ENCODE measurements around the gene REP15.

Gene REP15

DNA sequence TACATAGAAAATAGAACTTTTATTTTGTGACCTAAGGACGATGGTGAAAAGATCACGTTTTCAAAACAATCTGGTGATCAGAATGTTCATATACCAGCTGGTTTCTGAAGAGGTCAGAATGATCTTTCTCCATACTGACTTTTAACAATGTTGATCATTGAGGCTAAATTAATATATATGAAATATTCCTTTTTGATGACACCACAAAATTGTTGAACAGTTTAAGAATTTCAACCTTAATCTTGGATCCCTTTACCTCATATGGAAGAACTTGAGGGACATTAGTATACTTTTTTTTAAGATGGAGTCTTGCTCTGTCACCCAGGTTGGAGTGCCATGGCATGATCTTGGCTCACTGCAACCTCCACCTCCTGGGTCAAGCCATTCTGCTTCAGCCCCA, 2.8 kb upstream of the REP15 start:
- no peak for TF ChIP-seq POLR2A (IDR thresholded peaks at IDR 0.05; ENCODE audit: low read depth, low read length)
- TF ChIP-seq POLR2AphosphoS5 (IDR thresholded peaks at IDR 0.05; ENCODE audit: low read depth, low read length), result no peak
- TF ChIP-seq TAF1 (IDR thresholded peaks at IDR 0.05; ENCODE audit: low read depth, low read length), result no peak
- TF ChIP-seq POU2F2 (IDR thresholded peaks at IDR 0.05; ENCODE audit: low read depth, low read length), result no peak
- no peak for TF ChIP-seq PAX5 (IDR thresholded peaks at IDR 0.05; ENCODE audit: insufficient read depth, low read length, severe bottlenecking)
- no peak for TF ChIP-seq SPI1 (IDR thresholded peaks at IDR 0.05; ENCODE audit: low read depth, low read length)
- DNase-seq (ENCODE audit: insufficient read length, low spot score) (no peak), FAIRE-seq (no peak)

DNA sequence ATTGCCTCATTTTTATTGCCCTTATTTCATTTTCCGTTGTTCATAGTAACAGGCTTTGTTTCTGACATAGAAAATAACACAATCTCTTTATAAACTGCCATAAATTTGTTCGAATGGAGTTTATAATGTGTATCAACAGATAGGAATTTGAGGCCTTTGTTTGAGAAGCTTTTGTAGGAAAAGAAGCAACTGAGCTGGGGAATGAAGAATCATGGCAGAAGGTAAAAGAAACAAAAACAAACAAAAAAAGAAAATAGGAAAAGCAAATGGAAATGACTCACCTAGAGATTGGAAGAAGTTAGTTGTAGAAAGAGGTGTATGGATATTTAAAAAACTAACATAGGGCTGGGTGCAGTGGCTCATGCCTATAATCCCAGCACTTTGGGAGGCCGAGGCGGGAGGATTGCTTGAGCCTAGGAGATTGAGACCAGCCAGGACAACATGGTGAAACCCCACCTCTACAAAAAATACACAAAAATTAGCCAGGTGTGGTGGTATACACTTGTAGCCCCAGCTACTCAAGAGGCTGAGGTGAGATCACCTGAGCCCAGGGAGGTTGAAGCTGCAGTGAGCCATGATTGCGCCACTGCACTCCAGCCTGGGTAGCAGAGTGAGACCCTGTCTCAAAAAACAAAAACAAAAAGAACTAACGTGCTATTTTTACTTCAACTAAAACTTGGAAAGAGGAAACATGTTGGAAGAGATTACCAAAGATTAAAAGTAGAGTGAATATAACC, 523 bp upstream of the REP15 start:
- TF ChIP-seq SPI1 (IDR thresholded peaks at IDR 0.05; ENCODE audit: low read depth, low read length), result no peak
- TF ChIP-seq PAX5 (IDR thresholded peaks at IDR 0.05; ENCODE audit: insufficient read depth, low read length, severe bottlenecking), result no peak
- no peak for TF ChIP-seq POLR2AphosphoS5 (IDR thresholded peaks at IDR 0.05; ENCODE audit: low read depth, low read length)
- TF ChIP-seq POLR2A (IDR thresholded peaks at IDR 0.05; ENCODE audit: low read depth, low read length), result no peak
- TF ChIP-seq TAF1 (IDR thresholded peaks at IDR 0.05; ENCODE audit: low read depth, low read length), result no peak
- TF ChIP-seq POU2F2 (IDR thresholded peaks at IDR 0.05; ENCODE audit: low read depth, low read length), result no peak
- FAIRE-seq (no peak), DNase-seq (ENCODE audit: insufficient read length, low spot score) (no peak)

DNA sequence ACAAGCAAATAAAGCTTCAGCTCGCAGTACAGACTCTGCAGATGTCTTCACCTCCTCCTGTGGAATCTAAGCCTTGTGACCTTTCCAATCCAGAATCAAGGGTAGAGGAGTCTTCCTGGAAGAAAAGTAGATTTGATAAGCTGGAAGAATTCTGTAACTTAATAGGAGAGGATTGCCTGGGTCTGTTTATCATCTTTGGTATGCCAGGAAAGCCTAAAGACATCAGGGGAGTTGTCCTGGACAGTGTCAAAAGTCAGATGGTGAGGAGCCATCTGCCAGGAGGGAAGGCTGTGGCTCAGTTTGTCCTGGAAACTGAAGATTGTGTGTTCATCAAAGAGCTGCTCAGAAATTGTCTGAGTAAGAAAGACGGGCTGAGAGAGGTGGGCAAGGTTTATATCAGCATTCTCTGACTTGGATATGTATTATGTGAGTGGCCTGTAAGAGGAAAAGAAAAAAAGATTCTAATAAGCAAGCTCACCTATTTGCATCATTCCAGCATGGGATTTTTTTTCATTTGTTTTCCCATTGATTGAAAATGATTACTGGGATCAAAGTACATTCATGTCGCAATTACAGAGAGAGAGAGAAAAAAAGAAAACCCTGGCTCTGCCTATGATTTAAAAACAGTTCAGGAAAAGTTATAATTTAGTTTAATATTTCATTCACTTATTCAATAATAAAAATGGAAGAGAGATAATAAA, 767 bp downstream of the REP15 start:
- TF ChIP-seq POLR2A (IDR thresholded peaks at IDR 0.05; ENCODE audit: low read depth, low read length) (no peak), TAF1 (IDR thresholded peaks at IDR 0.05; ENCODE audit: low read depth, low read length) (no peak), PAX5 (IDR thresholded peaks at IDR 0.05; ENCODE audit: insufficient read depth, low read length, severe bottlenecking) (no peak), POU2F2 (IDR thresholded peaks at IDR 0.05; ENCODE audit: low read depth, low read length) (no peak), SPI1 (IDR thresholded peaks at IDR 0.05; ENCODE audit: low read depth, low read length) (no peak), POLR2AphosphoS5 (IDR thresholded peaks at IDR 0.05; ENCODE audit: low read depth, low read length) (no peak)
- DNase-seq (ENCODE audit: insufficient read length, low spot score), result no peak
- no peak for FAIRE-seq

DNA sequence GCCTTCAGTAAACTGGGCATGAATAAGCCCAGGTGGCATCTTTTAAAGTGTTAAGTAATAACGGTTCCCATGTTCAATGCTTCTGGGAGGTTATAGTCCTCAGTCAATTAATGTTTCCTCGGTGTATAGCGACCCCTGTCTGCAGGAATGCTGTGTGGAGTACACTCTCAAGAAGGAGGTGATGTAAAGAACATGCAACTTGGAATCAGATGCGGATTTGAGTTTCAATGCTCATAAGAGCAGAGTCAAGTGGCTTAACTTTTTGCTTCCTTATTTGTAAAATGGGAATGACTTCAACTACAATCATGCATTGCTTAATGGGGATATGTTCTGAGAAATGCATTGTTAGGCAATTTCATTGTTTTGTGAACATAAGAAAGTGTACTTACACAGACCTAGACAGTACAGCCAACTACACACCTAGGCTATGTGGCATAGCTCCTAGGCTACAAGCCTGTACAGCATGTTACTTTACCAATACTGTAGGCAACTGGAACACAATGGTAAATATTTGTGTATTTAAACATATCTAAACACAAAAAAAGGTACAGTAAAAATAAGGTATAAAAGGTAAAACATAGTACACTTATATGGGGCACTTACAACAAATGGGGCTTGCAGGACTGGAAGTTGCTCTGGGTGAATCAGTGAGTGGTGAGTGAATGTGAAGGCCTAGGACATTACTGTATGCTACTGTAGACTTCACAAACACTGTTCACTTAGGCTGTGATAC, 7.6 kb downstream of the REP15 start:
- peak; percentile 30 for DNase-seq (ENCODE audit: insufficient read length, low spot score)
- no peak for TF ChIP-seq SPI1 (IDR thresholded peaks at IDR 0.05; ENCODE audit: low read depth, low read length)
- no peak for TF ChIP-seq POLR2AphosphoS5 (IDR thresholded peaks at IDR 0.05; ENCODE audit: low read depth, low read length)
- no peak for TF ChIP-seq POLR2A (IDR thresholded peaks at IDR 0.05; ENCODE audit: low read depth, low read length)
- TF ChIP-seq POU2F2 (IDR thresholded peaks at IDR 0.05; ENCODE audit: low read depth, low read length), result no peak
- TF ChIP-seq PAX5 (IDR thresholded peaks at IDR 0.05; ENCODE audit: insufficient read depth, low read length, severe bottlenecking), result no peak
- no peak for TF ChIP-seq TAF1 (IDR thresholded peaks at IDR 0.05; ENCODE audit: low read depth, low read length)
- peak; percentile 94 for FAIRE-seq

DNA sequence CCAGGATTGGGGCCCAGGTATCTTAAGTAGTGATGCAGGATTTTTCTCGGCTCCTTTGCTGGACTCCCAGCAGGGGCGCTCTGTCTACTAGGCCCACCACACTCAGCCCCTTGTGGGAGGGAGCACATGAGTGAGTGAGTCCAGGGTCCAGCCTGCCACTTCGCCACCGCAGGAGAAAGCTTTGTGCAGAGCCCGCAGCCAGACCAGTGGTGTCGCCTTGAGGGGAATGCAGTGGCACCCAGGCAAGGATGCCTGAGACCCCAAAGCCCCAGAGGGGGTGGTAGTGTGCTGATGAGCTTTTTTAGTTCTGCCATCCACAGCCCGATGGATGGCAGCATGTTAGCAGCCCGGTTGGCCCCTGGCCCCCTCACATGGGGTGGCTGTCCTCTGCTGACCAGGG, 9.0 kb downstream of the REP15 start:
- TF ChIP-seq POU2F2 (IDR thresholded peaks at IDR 0.05; ENCODE audit: low read depth, low read length) (no peak), TAF1 (IDR thresholded peaks at IDR 0.05; ENCODE audit: low read depth, low read length) (no peak), POLR2AphosphoS5 (IDR thresholded peaks at IDR 0.05; ENCODE audit: low read depth, low read length) (no peak), SPI1 (IDR thresholded peaks at IDR 0.05; ENCODE audit: low read depth, low read length) (no peak), PAX5 (IDR thresholded peaks at IDR 0.05; ENCODE audit: insufficient read depth, low read length, severe bottlenecking) (no peak), POLR2A (IDR thresholded peaks at IDR 0.05; ENCODE audit: low read depth, low read length) (no peak)
- no peak for FAIRE-seq
- DNase-seq (ENCODE audit: insufficient read length, low spot score), result no peak

DNA sequence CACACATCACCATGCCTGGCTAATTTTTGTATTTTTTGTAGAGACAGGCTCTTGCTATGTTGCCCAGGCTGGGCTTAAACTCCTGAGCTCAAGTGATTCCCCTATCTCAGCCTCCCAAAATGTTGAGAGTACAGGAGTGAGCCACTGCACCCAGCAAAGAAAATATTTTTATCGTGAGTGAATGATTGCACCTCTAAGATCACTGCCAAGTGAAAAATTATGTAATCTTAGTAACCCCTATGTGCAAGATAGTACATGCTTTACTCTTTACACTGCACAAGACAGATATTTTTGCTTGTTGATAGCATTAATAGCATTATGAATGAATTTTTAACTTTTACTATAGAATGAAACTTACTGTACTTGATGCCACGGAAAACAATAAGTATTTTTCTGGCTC, 11.0 kb downstream of the REP15 start:
- TF ChIP-seq PAX5 (IDR thresholded peaks at IDR 0.05; ENCODE audit: insufficient read depth, low read length, severe bottlenecking) (no peak), POLR2AphosphoS5 (IDR thresholded peaks at IDR 0.05; ENCODE audit: low read depth, low read length) (no peak), POLR2A (IDR thresholded peaks at IDR 0.05; ENCODE audit: low read depth, low read length) (no peak), POU2F2 (IDR thresholded peaks at IDR 0.05; ENCODE audit: low read depth, low read length) (no peak), TAF1 (IDR thresholded peaks at IDR 0.05; ENCODE audit: low read depth, low read length) (no peak), SPI1 (IDR thresholded peaks at IDR 0.05; ENCODE audit: low read depth, low read length) (no peak)
- FAIRE-seq (no peak), DNase-seq (ENCODE audit: insufficient read length, low spot score) (no peak)

DNA sequence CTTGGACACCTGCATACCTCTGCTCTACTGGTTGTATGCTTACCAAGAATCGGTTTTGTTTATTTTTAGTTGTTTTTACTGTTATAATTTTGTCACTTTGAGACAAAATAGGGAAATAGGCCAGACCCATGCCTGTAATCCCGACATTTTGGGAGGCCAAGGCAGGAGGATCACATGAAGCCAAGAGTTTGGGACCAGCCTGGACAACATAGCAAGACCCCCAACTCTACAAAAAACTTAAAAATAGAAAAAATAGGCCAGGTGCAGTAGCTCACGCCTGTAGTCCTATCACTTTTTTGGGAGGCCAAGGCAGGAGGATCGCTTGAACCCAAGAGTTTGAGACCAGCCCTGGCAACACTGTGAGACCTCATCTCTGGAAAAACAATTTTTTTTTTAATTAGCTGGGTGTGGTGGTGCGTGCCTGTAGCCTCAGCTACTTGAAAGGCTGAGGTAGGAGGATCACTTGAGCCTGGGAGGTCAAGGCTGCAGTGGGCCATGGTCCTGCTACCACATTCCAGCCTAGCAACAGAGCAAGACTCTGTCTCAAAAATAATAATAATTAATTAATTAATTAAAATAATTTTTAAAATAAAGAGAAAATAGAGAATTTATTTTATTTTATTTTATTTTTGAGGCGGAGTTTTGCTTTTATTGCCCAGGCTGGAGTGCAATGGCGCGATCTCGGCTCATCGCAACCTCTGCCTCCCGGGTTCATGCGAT, 13.1 kb downstream of the REP15 start:
- no peak for DNase-seq (ENCODE audit: insufficient read length, low spot score)
- no peak for FAIRE-seq
- no peak for TF ChIP-seq SPI1 (IDR thresholded peaks at IDR 0.05; ENCODE audit: low read depth, low read length)
- TF ChIP-seq POLR2A (IDR thresholded peaks at IDR 0.05; ENCODE audit: low read depth, low read length), result no peak
- no peak for TF ChIP-seq PAX5 (IDR thresholded peaks at IDR 0.05; ENCODE audit: insufficient read depth, low read length, severe bottlenecking)
- TF ChIP-seq TAF1 (IDR thresholded peaks at IDR 0.05; ENCODE audit: low read depth, low read length), result no peak
- no peak for TF ChIP-seq POU2F2 (IDR thresholded peaks at IDR 0.05; ENCODE audit: low read depth, low read length)
- no peak for TF ChIP-seq POLR2AphosphoS5 (IDR thresholded peaks at IDR 0.05; ENCODE audit: low read depth, low read length)

DNA sequence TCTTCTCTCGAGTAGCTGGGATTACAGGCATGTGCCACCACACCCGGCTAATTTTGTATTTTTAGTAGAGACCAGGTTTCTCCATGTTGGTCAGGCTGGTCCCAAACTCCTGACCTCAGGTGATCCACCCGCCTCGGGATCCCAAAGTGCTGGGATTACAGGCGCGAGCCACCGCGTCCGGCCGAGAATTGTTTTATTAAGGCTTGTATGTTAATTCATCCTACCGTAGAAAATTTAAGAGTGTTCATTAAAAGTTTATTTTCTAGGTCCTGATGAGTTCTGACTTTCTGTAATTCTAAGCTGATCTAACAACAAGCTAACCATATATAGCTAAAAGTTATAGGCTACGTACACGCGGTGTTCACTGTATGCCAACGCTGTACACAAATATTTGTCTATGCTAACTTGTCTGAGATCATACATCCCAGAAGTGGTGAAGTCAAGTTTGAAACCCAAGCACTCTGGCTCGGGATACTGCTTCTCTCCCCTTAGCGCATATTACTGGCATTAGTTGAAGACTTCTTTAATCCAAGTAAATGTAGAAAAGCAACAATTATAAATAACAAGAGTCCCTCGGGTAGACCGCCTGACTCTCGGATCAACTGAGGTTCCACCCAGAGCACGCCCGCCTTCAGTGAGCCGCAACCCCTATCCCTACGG, 13.8 kb downstream of the REP15 start:
- FAIRE-seq (no peak), DNase-seq (ENCODE audit: insufficient read length, low spot score) (no peak)
- TF ChIP-seq PAX5 (IDR thresholded peaks at IDR 0.05; ENCODE audit: insufficient read depth, low read length, severe bottlenecking) (no peak), POLR2AphosphoS5 (IDR thresholded peaks at IDR 0.05; ENCODE audit: low read depth, low read length) (no peak), TAF1 (IDR thresholded peaks at IDR 0.05; ENCODE audit: low read depth, low read length) (no peak), SPI1 (IDR thresholded peaks at IDR 0.05; ENCODE audit: low read depth, low read length) (no peak), POLR2A (IDR thresholded peaks at IDR 0.05; ENCODE audit: low read depth, low read length) (no peak), POU2F2 (IDR thresholded peaks at IDR 0.05; ENCODE audit: low read depth, low read length) (no peak)

Measured in GM12891 (cell line).